HEK293 (cell line): ENCODE measurements around the gene UFC1.

Experiments used
- BCL11A ChIP-seq: fragments of 450-650 bp; formaldehyde crosslinking; IDR thresholded peaks from 2 replicates; pipeline ENCODE4 v1.5.1; 2016; ENCODE audit warnings: low read depth, missing biosample characterization, missing genetic modification characterization
- GLI2 ChIP-seq: fragments of 450-650 bp; formaldehyde crosslinking; IDR thresholded peaks from 2 replicates; pipeline ENCODE4; 2017; ENCODE audit warnings: missing biosample characterization, missing genetic modification characterization, low read depth, borderline replicate concordance
- GLIS2 ChIP-seq: fragments of 450-650 bp; formaldehyde crosslinking; IDR thresholded peaks from 2 replicates; pipeline ENCODE4 v1.5.1; 2016; ENCODE audit warnings: missing biosample characterization, missing genetic modification characterization
- INSM2 ChIP-seq: fragments of 450-650 bp; formaldehyde crosslinking; IDR thresholded peaks from 2 replicates; pipeline ENCODE4 v1.5.1; 2016; ENCODE audit warnings: missing biosample characterization, missing genetic modification characterization
- KLF16 ChIP-seq: fragments of 450-650 bp; formaldehyde crosslinking; IDR thresholded peaks from 2 replicates; pipeline ENCODE4 v1.5.1; 2017; ENCODE audit warnings: missing biosample characterization, missing genetic modification characterization
- MYNN ChIP-seq: fragments of 450-650 bp; formaldehyde crosslinking; IDR thresholded peaks from 2 replicates; pipeline ENCODE4 v1.5.1; 2016; ENCODE audit warnings: missing biosample characterization, missing genetic modification characterization, borderline replicate concordance
- PBX3 ChIP-seq: sonication (generic); formaldehyde crosslinking; IDR thresholded peaks from 2 replicates; pipeline ENCODE4 v1.8.1; 2022; ENCODE audit warnings: mild to moderate bottlenecking, moderate library complexity, missing genetic modification reagents
- SP2 ChIP-seq: fragments of 450-650 bp; formaldehyde crosslinking; IDR thresholded peaks from 2 replicates; pipeline ENCODE4 v1.5.1; 2016; ENCODE audit warnings: missing biosample characterization, missing genetic modification characterization
- SP3 ChIP-seq: fragments of 450-650 bp; formaldehyde crosslinking; IDR thresholded peaks from 2 replicates; pipeline ENCODE4 v1.5.1; 2016; ENCODE audit warnings: missing biosample characterization, missing genetic modification characterization
- TSHZ1 ChIP-seq: fragments of 450-650 bp; formaldehyde crosslinking; IDR thresholded peaks from 2 replicates; pipeline ENCODE4 v1.5.1; 2016; ENCODE audit warnings: missing biosample characterization, missing genetic modification characterization, borderline replicate concordance
- ZBTB26 ChIP-seq: fragments of 450-650 bp; formaldehyde crosslinking; optimal IDR thresholded peaks from 2 replicates; pipeline ENCODE3; 2016; ENCODE audit warnings: missing biosample characterization, mild to moderate bottlenecking, missing genetic modification characterization
- ZBTB44 ChIP-seq: fragments of 450-650 bp; IDR thresholded peaks from 2 replicates; pipeline ENCODE4 v1.5.1; 2018; ENCODE audit warnings: missing biosample characterization, mild to moderate bottlenecking, missing genetic modification characterization
- ZBTB7A ChIP-seq: fragments of 450-650 bp; formaldehyde crosslinking; IDR thresholded peaks from 2 replicates; pipeline ENCODE4 v1.5.1; 2016; ENCODE audit warnings: low read depth, missing biosample characterization, missing genetic modification characterization
- ZNF112 ChIP-seq: fragments of 450-650 bp; formaldehyde crosslinking; IDR thresholded peaks from 2 replicates; pipeline ENCODE4 v1.5.0; 2017; ENCODE audit warnings: missing biosample characterization, missing genetic modification characterization
- ZNF148 ChIP-seq: fragments of 450-650 bp; formaldehyde crosslinking; IDR thresholded peaks from 2 replicates; pipeline ENCODE4 v1.5.0; 2017; ENCODE audit warnings: missing biosample characterization, missing genetic modification characterization, borderline replicate concordance
- ZNF239 ChIP-seq: fragments of 450-650 bp; formaldehyde crosslinking; IDR thresholded peaks from 2 replicates; pipeline ENCODE4 v1.5.1; 2016; ENCODE audit warnings: missing biosample characterization, missing genetic modification characterization
- ZNF24 ChIP-seq: fragments of 450-650 bp; formaldehyde crosslinking; IDR thresholded peaks from 2 replicates; pipeline ENCODE4 v1.5.1; 2016; ENCODE audit warnings: missing biosample characterization, missing genetic modification characterization
- ZNF335 ChIP-seq: fragments of 450-650 bp; formaldehyde crosslinking; conservative IDR thresholded peaks from 2 replicates; pipeline ENCODE4 v1.5.1; 2016; ENCODE audit warnings: missing biosample characterization, missing genetic modification characterization
- ZNF391 ChIP-seq: fragments of 450-650 bp; formaldehyde crosslinking; IDR thresholded peaks from 2 replicates; pipeline ENCODE4 v1.5.1; 2016; ENCODE audit warnings: low read depth, missing biosample characterization, missing genetic modification characterization, borderline replicate concordance
- ZNF558 ChIP-seq: fragments of 450-650 bp; formaldehyde crosslinking; IDR thresholded peaks from 2 replicates; pipeline ENCODE4 v1.5.1; 2016; ENCODE audit warnings: missing biosample characterization, missing genetic modification characterization
- ZNF623 ChIP-seq: fragments of 450-650 bp; formaldehyde crosslinking; IDR thresholded peaks from 2 replicates; pipeline ENCODE4 v1.5.1; 2016; ENCODE audit warnings: missing biosample characterization, missing genetic modification characterization
- ZNF629 ChIP-seq: fragments of 450-650 bp; formaldehyde crosslinking; IDR thresholded peaks from 2 replicates; pipeline ENCODE4 v1.5.1; 2017; ENCODE audit warnings: missing biosample characterization, missing genetic modification characterization
- ZNF670 ChIP-seq: fragments of 450-650 bp; formaldehyde crosslinking; IDR thresholded peaks from 2 replicates; pipeline ENCODE4 v1.5.1; 2016; ENCODE audit warnings: missing biosample characterization, missing genetic modification characterization, low read depth
- ZNF76 ChIP-seq: fragments of 450-650 bp; formaldehyde crosslinking; IDR thresholded peaks from 2 replicates; pipeline ENCODE4; 2016; ENCODE audit warnings: low read depth, missing biosample characterization, missing genetic modification characterization, borderline replicate concordance
- ZSCAN18 ChIP-seq: fragments of 450-650 bp; formaldehyde crosslinking; IDR thresholded peaks from 2 replicates; pipeline ENCODE4 v1.5.1; 2016; ENCODE audit warnings: missing biosample characterization, missing genetic modification characterization
- ZXDB ChIP-seq: fragments of 450-650 bp; formaldehyde crosslinking; IDR thresholded peaks from 2 replicates; pipeline ENCODE4 v1.5.1; 2016; ENCODE audit warnings: missing biosample characterization, missing genetic modification characterization

The UFC1 gene

GRCh38 chr1:161115132-161115711 lies 38.6 kb upstream of the UFC1 start (continued):
- no peak for TF ChIP-seq ZNF670 (tag by site-specific recombination)
- no peak for TF ChIP-seq GLI2
- peak; percentile 69; the same call in 1 of the 2 replicates for TF ChIP-seq ZNF148 (tag by site-specific recombination)
- TF ChIP-seq SP3 (tag by site-specific recombination), result peak; percentile 71
- TF ChIP-seq INSM2 (tag by site-specific recombination), result peak; percentile 90
- 0 out of 2 replicates have a peak, but pooled peaks have one; percentile 31 for TF ChIP-seq ZNF558 (tag by site-specific recombination)
- peak; percentile 83; the same call in 1 of the 2 replicates for TF ChIP-seq ZNF24 (tag by site-specific recombination)
- peak; percentile 82; the same call in 1 of the 2 replicates for TF ChIP-seq BCL11A (tag by site-specific recombination)
- TF ChIP-seq KLF16 (tag by site-specific recombination), result 0 out of 2 replicates have a peak, but pooled peaks have one; percentile 79
- peak; percentile 62; the same call in 1 of the 2 replicates for TF ChIP-seq TSHZ1
- no peak for TF ChIP-seq ZNF239 (tag by site-specific recombination)
- TF ChIP-seq ZBTB7A (tag by site-specific recombination), result no peak
- TF ChIP-seq ZNF623 (tag by site-specific recombination), result no peak; the same call in 1 of the 2 replicates
- no peak for TF ChIP-seq ZBTB44 (tag by site-specific recombination)
- 0 out of 2 replicates have a peak, but pooled peaks have one; percentile 52 for TF ChIP-seq ZSCAN18
- peak; percentile 96 for TF ChIP-seq ZNF629 (tag by site-specific recombination)
- TF ChIP-seq PBX3 (CRISPR knock-in tag), result no peak
- no peak for TF ChIP-seq GLIS2 (tag by site-specific recombination)
- TF ChIP-seq ZNF391 (tag by site-specific recombination), result no peak; the same call in 1 of the 2 replicates
- TF ChIP-seq ZNF76 (tag by site-specific recombination), result peak; percentile 27; the same call in 1 of the 2 replicates
- TF ChIP-seq ZNF112 (tag by site-specific recombination), result no peak
- TF ChIP-seq SP2, result 0 out of 2 replicates have a peak, but pooled peaks have one; percentile 7
- no peak for TF ChIP-seq ZBTB26
- TF ChIP-seq ZNF335 (tag by site-specific recombination), result peak; percentile 56; the same call in 1 of the 2 replicates
- no peak for TF ChIP-seq MYNN (tag by site-specific recombination)
- peak; percentile 69 for TF ChIP-seq ZXDB
